ENCODE measurements around the gene CCDC149.

The CCDC149 gene

GRCh38 chr4:24897639-24898038 lies 15.2 kb downstream of the CCDC149 start:
- peaks cover 3 to 19% (median 5%) of the 10 kb centered on the region in 3 donors for H3K36me3 ChIP-seq
- DNase-seq, result no peak
- no peaks in the 10 kb centered on the region for H3K27me3 ChIP-seq
- no peaks in the 10 kb centered on the region for H3K9me3 ChIP-seq
- TF ChIP-seq, protein P1, sequence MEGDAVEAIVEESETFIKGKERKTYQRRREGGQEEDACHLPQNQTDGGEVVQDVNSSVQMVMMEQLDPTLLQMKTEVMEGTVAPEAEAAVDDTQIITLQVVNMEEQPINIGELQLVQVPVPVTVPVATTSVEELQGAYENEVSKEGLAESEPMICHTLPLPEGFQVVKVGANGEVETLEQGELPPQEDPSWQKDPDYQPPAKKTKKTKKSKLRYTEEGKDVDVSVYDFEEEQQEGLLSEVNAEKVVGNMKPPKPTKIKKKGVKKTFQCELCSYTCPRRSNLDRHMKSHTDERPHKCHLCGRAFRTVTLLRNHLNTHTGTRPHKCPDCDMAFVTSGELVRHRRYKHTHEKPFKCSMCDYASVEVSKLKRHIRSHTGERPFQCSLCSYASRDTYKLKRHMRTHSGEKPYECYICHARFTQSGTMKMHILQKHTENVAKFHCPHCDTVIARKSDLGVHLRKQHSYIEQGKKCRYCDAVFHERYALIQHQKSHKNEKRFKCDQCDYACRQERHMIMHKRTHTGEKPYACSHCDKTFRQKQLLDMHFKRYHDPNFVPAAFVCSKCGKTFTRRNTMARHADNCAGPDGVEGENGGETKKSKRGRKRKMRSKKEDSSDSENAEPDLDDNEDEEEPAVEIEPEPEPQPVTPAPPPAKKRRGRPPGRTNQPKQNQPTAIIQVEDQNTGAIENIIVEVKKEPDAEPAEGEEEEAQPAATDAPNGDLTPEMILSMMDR (IDR thresholded peaks at IDR 0.05), result no peak
- H3K4me3 ChIP-seq, result no peak overlapping the region
- intact Hi-C loops (cut with DNase I; ENCODE audit: low total_unique reads), result no loop called here
- H3K4me1 ChIP-seq, result peaks cover 0 to 19% (median 10%) of the 10 kb centered on the region in 4 donors
- peak overlapping the region; percentile 2 to 32 for H3K27ac ChIP-seq

GRCh38 chr4:24896977-24897376 lies 15.9 kb downstream of the CCDC149 start:
- Histone ChIP-seq H3K36me3 (peaks cover 4 to 20% (median 5%) of the 10 kb centered on the region in 3 donors), H3K9me3 (no peaks in the 10 kb centered on the region), H3K4me3 (no peak overlapping the region), H3K27me3 (no peaks in the 10 kb centered on the region), H3K4me1 (peaks cover 0 to 19% (median 10%) of the 10 kb centered on the region in 4 donors), H3K27ac (peak overlapping the region; percentile 2 to 32)
- intact Hi-C loops (cut with DNase I; ENCODE audit: low total_unique reads), result no loop called here
- TF ChIP-seq, protein P1 (IDR thresholded peaks at IDR 0.05), result no peak
- DNase-seq, result no peak

GRCh38 chr4:24896056-24896455 lies 16.8 kb downstream of the CCDC149 start:
- peaks cover 4 to 29% (median 14%) of the 10 kb centered on the region in 3 donors for H3K36me3 ChIP-seq
- H3K4me1 ChIP-seq, result peaks cover 0 to 19% (median 10%) of the 10 kb centered on the region in 4 donors
- no peaks in the 10 kb centered on the region for H3K27me3 ChIP-seq
- TF ChIP-seq, protein P1 (IDR thresholded peaks at IDR 0.05), result no peak
- H3K9me3 ChIP-seq, result no peaks in the 10 kb centered on the region
- no peak for DNase-seq
- intact Hi-C loops (cut with DNase I; ENCODE audit: low total_unique reads), result no loop called here
- no peak overlapping the region for H3K4me3 ChIP-seq
- H3K27ac ChIP-seq, result no peak overlapping the region

GRCh38 chr4:24895461-24895860 lies 17.4 kb downstream of the CCDC149 start:
- Histone ChIP-seq H3K9me3 (no peaks in the 10 kb centered on the region), H3K36me3 (peaks cover 4 to 32% (median 14%) of the 10 kb centered on the region in 3 donors), H3K4me1 (peaks cover 0 to 19% (median 10%) of the 10 kb centered on the region in 4 donors), H3K4me3 (no peak overlapping the region), H3K27me3 (no peaks in the 10 kb centered on the region), H3K27ac (no peak overlapping the region)
- TF ChIP-seq, protein P1 (IDR thresholded peaks at IDR 0.05), result no peak
- intact Hi-C loops (cut with DNase I; ENCODE audit: low total_unique reads), result no loop called here
- DNase-seq, result no peak

GRCh38 chr4:24894846-24895245 lies 18.0 kb downstream of the CCDC149 start:
- no peaks in the 10 kb centered on the region for H3K27me3 ChIP-seq
- H3K27ac ChIP-seq, result no peak overlapping the region
- intact Hi-C loops (cut with DNase I; ENCODE audit: low total_unique reads), result no loop called here
- no peak for DNase-seq
- peaks cover 0 to 19% (median 10%) of the 10 kb centered on the region in 4 donors for H3K4me1 ChIP-seq
- TF ChIP-seq, protein P1 (IDR thresholded peaks at IDR 0.05), result no peak
- H3K4me3 ChIP-seq, result no peak overlapping the region
- no peaks in the 10 kb centered on the region for H3K9me3 ChIP-seq
- H3K36me3 ChIP-seq, result peaks cover 4 to 32% (median 14%) of the 10 kb centered on the region in 3 donors

GRCh38 chr4:24894243-24894642 lies 18.6 kb downstream of the CCDC149 start:
- no peak for DNase-seq
- intact Hi-C loops (cut with DNase I; ENCODE audit: low total_unique reads), result no loop called here
- TF ChIP-seq, protein P1 (IDR thresholded peaks at IDR 0.05), result no peak
- Histone ChIP-seq H3K4me3 (no peak overlapping the region), H3K9me3 (no peaks in the 10 kb centered on the region), H3K27me3 (no peaks in the 10 kb centered on the region), H3K36me3 (peaks cover 4 to 34% (median 14%) of the 10 kb centered on the region in 3 donors), H3K4me1 (peaks cover 0 to 19% (median 10%) of the 10 kb centered on the region in 4 donors), H3K27ac (no peak overlapping the region)
